Endothelial cell of coronary artery (primary cell): ENCODE measurements around the gene IL36B. TPM values are rescaled to one million over a fixed set of nuclear protein-coding genes. Genes with fewer than 3 reads are reported as not detected.

Source experiments
- total RNA-seq: library from RNA; depleted of rRNA; stranded (reverse); fragments of >200 nt; gene quantifications from 2 replicates; pipeline ENCODE4 v1.2.3, GENCODE V29; 2014

IL36B gene
- total RNA-seq, result not detected in 2 replicates

DNA sequence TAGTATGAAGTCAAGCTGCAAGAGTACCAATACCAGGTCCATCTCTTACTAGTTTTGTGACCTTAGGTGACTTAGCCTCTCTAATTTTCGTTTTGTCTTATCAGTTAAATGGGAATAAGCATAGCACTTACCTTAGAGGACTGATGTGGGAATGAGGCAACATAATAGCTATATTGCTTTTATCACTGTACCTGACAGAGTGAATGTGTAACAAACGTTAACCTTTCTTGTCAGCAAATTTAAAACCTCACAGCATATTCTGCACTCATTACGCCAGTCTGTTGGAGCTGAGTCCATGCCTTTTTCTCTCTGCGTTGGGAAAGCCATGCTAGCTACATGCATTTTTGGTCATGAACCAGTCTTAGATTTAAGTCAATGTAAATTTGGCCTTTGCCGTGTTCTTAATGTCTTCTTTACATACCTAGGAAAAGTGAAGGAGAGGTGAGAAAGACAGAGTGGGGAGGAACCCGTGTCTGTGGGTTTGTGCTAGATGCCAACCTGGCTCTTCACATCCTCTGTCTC lies at the start of gene IL36B:
TSS of gene IL36B (minus strand) at position 472 of the 522 bp plus-strand sequence.

DNA sequence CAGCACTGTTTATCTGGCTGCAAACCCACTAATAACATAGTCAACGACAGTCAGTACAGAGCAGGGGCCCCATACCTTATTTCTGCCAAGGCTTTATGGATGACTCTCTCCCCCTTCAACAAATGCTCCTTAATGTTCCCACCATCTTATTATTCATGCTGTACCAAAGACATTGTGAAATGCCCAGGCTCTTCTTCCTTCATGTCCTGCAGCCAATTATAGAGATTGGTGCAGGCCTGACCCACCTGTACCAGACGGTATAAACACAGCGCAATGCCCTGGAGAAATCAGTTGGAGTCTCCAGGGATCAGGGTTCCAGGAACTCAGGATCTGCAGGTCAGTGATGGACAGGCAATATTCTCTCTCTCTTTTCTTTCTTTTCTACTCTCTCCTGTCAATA lies 15.0 kb upstream of the IL36B start, which contains the start of gene IL1F10:
TSS of gene IL1F10 (plus strand) at position 290 of the 400 bp plus-strand sequence. CDS start 4,769 bp downstream, outside the sequence.

GRCh38 chr2:113058998-113059960 lies 6.6 kb upstream of the IL36B start, which contains the start of gene IL36RN:
Gene IL36RN (plus strand): TSS chr2:113059198. CDS start chr2:113059439, 241 bp downstream.

DNA sequence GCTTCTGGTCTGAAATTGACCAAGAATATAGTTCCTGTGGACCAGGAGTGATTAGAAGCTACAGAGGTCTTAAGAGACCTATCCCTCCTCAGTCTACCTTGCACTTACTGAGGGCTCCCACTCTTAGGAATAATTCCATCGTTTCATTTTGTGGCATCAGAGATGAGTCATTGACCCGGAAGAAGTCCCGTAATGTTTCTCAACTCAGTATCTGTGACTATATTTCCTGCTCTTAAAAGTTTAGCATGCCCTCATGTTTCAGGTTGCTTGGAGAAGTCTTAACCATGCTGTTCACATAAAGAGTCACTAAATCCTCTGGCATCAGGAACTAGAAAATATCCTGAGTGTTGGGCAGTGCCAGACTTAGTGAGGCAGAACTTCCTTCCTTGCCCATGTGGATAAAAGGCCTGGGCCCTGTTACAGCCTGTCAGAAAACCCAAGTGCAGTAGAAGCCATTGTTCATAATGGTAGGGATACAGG lies 47.6 kb downstream of the IL36B start, which contains the start of gene IL36A:
TSS of gene IL36A (plus strand) at position 430 of the 480 bp plus-strand sequence. CDS start 413 bp downstream, outside the sequence.

DNA sequence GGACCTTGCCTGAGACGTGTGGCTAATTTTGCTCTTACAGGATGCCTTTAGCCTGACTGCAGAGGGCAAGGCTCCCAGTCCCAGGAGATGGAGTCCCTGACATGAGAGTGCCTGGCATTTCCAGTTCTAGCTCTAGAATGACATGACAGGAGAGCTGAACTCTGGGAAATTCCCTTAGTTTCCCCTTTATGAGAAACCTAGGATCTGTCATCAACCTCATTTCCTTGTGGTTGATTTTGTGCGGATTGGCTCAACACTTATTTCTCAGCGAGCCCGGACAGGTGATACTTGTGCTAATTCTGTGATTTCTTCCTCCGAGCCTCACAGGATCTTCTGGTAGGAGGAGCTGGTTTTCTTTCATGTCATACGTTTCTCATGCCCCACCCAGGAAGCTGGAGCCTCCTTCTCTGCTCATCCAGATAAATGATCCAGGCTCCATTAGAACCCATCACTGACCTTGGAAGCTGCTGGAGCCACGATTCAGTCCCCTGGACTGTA lies 75.1 kb downstream of the IL36B start, which contains the start of gene IL36G:
TSS of gene IL36G (plus strand) at position 448 of the 498 bp plus-strand sequence. CDS start 633 bp downstream, outside the sequence.

Other genes starting within 250 kb of the IL36B start
- gene IL1B, start 216.1 kb downstream of the IL36B start, total RNA-seq, result 8.2 TPM in 1 of 2 replicates, not detected in the other
- gene IL37, start 141.7 kb downstream of the IL36B start, total RNA-seq, result not detected in 2 replicates
- gene IL36G, start 74.9 kb downstream of the IL36B start, total RNA-seq, result not detected in 2 replicates
- gene IL36A, start 47.4 kb downstream of the IL36B start, total RNA-seq, result 0.09 TPM in 1 of 2 replicates, not detected in the other
- gene IL36RN, start 6.3 kb upstream of the IL36B start, total RNA-seq, result not detected in 2 replicates
- gene IL1F10, start 15.1 kb upstream of the IL36B start, total RNA-seq, result not detected in 2 replicates
- not detected in 2 replicates for gene IL1RN, start 74.7 kb upstream of the IL36B start, total RNA-seq
- 0.18 and 0.66 TPM in 2 replicates for gene PSD4, start 121.1 kb upstream of the IL36B start, total RNA-seq
- 0.28 TPM in 1 of 2 replicates, not detected in the other for gene PAX8, start 226.1 kb upstream of the IL36B start, total RNA-seq